IPS-NIHi11 (cell line): ENCODE measurements around the gene AKAP6.
"Not testable (repeated sequence)": the region's sequence is repeated elsewhere in the genome, so short reads cannot be mapped to it uniquely, and the experiment has no call there.

Experiments
- DNase-seq: peaks from one replicate; pipeline ENCODE4 v3.0.0; 2012; ENCODE audit warnings: mixed read lengths, low spot score

Gene AKAP6

DNA sequence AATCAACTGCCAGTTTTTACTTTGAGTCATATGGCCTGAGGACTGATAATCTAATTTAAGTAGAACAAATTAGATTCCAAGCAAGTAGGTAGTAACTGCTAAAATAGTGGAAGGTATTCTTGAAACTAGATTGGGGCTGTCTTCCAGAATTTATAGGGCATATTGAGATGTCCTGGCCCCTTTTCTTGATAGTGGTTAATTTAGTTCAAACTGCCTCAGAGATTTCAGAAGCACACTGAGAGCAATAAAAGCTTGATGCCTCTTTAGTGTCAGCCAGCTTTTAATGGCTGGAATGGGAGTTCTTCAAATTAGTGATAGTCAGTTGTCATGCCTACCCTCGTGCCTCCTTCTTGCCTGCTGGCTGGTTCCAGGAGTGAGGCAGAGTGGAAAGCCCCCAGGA, 120.5 kb downstream of the AKAP6 start:
- no peak for DNase-seq

DNA sequence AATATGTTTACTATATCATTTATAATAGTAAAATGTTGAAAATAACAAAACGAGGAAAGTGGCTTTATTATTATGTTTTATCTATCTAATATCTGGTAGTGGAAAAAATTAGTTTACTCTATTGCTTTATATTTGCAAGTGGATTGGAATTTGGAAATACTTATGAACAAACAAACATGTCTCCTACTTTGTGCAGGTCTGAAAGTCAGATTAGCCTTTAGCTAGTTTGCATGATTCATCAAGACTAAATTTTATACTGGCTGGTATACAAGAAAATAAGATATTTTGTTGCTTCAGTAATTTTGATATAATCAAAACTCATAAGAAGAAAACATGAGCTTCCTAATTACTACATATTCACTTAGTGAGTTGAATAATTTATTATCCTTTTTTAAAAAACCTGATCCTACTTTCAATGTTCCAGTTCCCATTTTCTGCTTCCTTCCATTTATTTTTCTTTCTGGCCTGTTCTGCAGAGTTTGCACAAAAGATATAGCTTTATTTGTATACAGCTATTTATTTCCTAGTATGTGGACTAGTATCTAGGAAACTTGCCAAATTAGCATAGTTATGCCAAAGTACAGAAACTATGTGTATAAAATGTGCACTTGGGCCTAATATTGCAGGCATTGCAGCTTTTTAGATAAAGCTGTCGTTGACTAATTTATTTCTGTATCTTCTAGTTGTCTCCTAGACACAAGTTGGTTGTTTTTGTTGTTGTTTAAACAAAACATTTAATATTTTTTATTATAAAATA, 122.0 kb downstream of the AKAP6 start:
- no peak for DNase-seq

- DNase-seq: no peak
These were observed 125.0 kb downstream of the AKAP6 start for GRCh38 chr14:32453857-32454810.

DNA sequence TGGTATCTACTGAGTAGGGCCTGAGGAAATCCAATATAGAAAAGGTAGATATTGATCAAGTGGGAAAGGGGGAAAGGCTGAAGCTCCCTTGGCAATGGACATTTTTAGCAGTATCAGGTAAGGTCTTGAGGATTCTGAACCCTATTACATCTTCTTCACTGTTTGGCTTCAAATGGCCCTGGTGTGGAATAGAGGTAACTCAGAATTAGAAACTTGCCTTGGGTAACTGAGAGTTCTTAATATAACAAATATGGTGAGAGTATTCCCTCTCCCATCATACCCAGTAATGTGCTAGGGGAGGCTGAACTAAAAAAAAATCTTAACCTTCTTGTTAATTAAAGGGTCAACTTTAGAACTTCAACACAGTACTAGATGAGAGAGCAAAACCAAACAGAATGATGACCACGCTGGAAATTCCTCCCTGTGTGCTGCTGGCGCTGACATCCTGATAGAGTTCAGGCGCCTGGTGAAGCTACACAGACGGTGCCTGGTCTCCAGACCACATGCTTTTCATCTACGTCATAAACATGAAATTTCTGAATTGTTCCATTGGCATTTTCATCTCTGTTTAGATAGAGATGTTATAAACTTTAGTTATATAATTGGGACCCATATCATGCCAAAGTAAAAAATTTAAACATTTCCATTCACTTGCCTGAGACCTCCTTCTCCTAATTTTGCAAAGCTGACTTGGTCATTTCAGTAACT, 128.3 kb downstream of the AKAP6 start:
- DNase-seq: no peak

GRCh38 chr14:32458720-32459119, 129.6 kb downstream of the AKAP6 start:
- no peak for DNase-seq

GRCh38 chr14:32460267-32460666, 131.2 kb downstream of the AKAP6 start:
- no peak for DNase-seq

DNA sequence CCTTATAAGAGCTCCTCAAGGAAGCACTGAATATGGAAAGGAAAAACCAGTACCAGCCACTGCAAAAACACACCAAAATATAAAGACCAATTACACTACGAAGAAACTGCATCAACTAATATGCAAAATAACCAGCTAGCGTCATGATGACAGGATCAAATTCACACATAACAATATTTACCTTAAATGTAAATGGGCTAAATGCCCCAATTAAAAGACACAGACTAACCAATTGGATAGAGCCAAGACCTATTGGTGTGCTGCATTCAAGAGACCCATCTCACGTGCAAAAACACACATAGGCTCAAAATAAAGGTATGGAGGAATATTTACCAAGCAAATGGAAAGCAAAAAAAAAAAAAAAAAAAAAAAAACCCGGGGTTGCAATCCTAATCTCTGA, 133.5 kb downstream of the AKAP6 start:
- DNase-seq: not testable (repeated sequence)

DNA sequence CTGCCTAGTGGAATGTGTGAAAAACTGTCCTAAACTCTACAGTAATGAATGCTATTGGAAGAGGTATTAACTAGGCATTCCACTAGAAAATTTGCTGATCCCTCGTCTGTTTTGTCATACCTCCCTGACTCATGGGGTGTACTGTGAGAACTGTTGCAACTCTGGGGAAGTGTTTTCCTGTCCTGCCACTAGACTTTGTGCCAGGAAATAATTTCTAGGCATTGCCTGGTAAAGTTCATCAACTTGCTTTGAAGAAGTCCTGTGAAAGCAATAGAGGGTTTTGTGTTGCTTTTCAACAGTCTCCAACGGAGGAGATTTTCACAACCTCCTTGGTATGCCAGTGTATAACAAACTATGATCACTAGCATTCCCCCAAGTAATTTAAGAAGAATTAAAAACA, 139.9 kb downstream of the AKAP6 start:
- DNase-seq: no peak

DNA sequence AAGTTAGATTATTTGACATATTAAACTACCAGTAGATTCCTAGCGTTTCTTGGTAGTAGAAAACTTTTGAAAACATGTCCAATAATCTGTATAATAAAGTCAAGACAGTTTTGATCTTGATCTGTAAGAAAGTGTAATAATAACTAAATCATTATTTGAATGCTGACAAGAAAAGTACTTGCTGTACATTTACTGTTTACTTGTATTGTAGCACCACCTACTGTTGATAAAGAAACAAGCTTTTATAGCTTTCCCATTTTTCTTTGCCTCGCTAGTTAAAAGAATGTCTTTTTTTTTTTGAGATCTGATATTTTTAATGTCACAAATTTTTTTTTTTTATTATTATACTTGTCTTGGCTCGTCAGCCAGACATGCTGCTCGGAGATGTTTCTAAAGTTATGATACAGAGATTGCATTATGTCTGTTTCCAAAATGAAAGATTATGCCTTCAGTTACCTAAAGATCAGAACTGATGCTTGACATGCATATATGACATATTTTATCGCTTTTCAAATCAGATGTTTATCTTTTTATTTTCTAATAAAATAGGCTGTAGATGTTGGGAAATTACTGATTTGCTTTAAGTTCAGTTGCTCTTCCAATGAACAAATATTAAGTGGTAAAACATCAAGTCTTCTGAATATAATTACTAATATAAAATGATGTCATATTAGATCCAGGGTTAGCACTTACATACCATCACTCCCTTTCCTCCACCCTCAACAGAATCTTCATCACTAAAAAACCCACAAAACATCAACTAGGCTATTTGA, 140.5 kb downstream of the AKAP6 start:
- no peak for DNase-seq

- no peak for DNase-seq
These were observed 141.1 kb downstream of the AKAP6 start for GRCh38 chr14:32470161-32470715.

GRCh38 chr14:32471181-32471580, 142.1 kb downstream of the AKAP6 start:
- no peak for DNase-seq

- no peak for DNase-seq
These were observed 143.0 kb downstream of the AKAP6 start for GRCh38 chr14:32472076-32472475.

GRCh38 chr14:32472512-32473463, 143.7 kb downstream of the AKAP6 start:
- DNase-seq: peak; percentile 11

GRCh38 chr14:32473464-32473855, 144.4 kb downstream of the AKAP6 start:
- DNase-seq: peak; percentile 37

GRCh38 chr14:32474478-32475195, 145.5 kb downstream of the AKAP6 start:
- no peak for DNase-seq

DNA sequence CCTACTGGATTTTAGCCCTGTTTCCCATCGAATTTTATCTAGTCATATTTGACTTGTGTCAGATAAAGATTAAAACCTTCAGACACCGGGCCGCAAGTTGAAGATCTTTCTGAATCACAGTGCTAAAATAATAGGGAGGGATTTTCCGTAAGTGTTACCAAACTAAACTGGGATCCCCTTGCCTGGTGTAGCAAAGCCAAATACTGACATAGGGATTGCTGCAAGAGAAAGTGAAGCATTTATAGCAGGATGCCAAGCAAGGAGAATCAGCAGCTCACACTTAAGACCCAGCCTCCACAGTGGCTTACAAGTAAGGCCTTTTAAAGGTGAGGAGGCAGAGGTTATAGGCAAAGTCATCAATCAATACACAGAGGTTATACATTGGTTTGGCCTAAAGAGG, 147.4 kb downstream of the AKAP6 start:
- no peak for DNase-seq

- DNase-seq: no peak
These were observed 148.3 kb downstream of the AKAP6 start for GRCh38 chr14:32477396-32477795.

DNA sequence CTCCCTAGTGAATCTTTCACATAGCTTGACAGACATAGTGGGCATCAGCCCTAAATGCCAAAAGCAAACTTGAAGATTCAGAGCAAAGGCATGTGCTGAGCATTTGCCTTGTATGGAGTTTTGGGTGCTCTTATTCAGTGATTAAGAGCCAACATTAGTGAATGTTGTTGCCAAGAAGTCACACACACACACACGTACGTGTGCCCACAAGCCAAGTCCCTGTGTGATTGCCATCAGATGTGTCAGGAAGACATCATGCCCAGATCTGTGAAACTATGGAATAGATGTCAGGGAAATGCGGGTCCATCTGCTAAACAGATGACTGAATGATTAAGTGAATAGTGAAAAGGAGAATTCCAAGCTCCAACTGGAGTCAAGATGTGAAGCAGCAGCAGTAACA, 149.0 kb downstream of the AKAP6 start:
- DNase-seq: no peak

GRCh38 chr14:32480337-32480736, 151.2 kb downstream of the AKAP6 start:
- DNase-seq: no peak

DNA sequence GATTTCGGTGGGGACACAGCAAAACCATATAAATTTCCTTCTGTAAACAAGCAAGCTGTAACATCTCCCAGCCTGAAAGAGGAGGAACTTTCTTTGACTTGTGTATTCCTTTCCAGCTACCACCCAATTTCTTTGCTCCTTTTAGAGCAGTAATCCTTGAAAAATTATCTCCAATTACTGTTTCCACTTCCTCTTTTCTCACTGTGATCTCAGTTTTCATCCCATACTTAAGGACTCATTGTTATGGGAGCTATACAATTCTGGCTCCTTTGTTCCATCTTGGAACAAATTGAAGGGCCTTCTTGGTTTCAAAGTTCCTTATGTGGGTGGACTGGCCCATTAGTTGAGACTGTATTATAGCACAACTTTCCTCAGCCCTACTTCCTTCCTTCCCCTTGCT, 152.6 kb downstream of the AKAP6 start:
- DNase-seq: no peak
